Activated naive CD8-positive, alpha-beta T cell treated with anti-CD3 and anti-CD28 coated beads, Interleukin-2, amount 10 ng/mL, durations not matched to agents 7 days and 5 days (primary cell): ENCODE data around the gene BRD3. TPM values are rescaled to one million over a fixed set of nuclear protein-coding genes. Genes with fewer than 3 reads are reported as not detected.
"Not testable (repeated sequence)": the region's sequence is repeated elsewhere in the genome, so short reads cannot be mapped to it uniquely, and the experiment has no call there.

Experiments
- ATAC-seq: fragments of 150-1000 bp; cut with Tn5 transposase; one replicate; pipeline ENCODE4 v1.10.0; 2021; ENCODE audit warnings: low read depth, moderate library complexity
- POLR2A ChIA-PET: fragments of 350-600 bp; sonication (Branson Sonifier 250); formaldehyde crosslinking; loops from one replicate; lab custom pipeline; 2021; ENCODE audit warnings: antibody characterized with exemption; lab: Charles Lee
- DNase-seq: peaks from one replicate; pipeline ENCODE4 v3.0.0; 2021
- H3K27ac Mint-ChIP-seq: one replicate; pipeline ENCODE4 v1.8.0; 2022; ENCODE audit warnings: mild to moderate bottlenecking, mixed read lengths
- H3K27me3 Mint-ChIP-seq: one replicate; pipeline ENCODE4 v1.8.0; 2022; ENCODE audit warnings: mild to moderate bottlenecking, moderate library complexity, mixed read lengths
- H3K36me3 Mint-ChIP-seq: one replicate; pipeline ENCODE4 v1.8.0; 2021; ENCODE audit warnings: mild to moderate bottlenecking, mixed read lengths
- H3K4me1 Mint-ChIP-seq: one replicate; pipeline ENCODE4 v1.8.0; 2021; ENCODE audit warnings: mixed read lengths
- H3K4me3 Mint-ChIP-seq: one replicate; pipeline ENCODE4 v1.8.0; 2022; ENCODE audit warnings: mild to moderate bottlenecking, moderate library complexity, mixed read lengths
- H3K9me3 Mint-ChIP-seq: one replicate; pipeline ENCODE4 v1.8.0; 2021; ENCODE audit warnings: mixed read lengths
- total RNA-seq, 2 experiments: library from RNA; stranded (reverse); gene quantifications; one replicate each; pipeline ENCODE4 v1.2.3, GENCODE V29; 2021

The BRD3 gene
- 10 to 100 TPM; 50.7 to 54.1 TPM for total RNA-seq

DNA sequence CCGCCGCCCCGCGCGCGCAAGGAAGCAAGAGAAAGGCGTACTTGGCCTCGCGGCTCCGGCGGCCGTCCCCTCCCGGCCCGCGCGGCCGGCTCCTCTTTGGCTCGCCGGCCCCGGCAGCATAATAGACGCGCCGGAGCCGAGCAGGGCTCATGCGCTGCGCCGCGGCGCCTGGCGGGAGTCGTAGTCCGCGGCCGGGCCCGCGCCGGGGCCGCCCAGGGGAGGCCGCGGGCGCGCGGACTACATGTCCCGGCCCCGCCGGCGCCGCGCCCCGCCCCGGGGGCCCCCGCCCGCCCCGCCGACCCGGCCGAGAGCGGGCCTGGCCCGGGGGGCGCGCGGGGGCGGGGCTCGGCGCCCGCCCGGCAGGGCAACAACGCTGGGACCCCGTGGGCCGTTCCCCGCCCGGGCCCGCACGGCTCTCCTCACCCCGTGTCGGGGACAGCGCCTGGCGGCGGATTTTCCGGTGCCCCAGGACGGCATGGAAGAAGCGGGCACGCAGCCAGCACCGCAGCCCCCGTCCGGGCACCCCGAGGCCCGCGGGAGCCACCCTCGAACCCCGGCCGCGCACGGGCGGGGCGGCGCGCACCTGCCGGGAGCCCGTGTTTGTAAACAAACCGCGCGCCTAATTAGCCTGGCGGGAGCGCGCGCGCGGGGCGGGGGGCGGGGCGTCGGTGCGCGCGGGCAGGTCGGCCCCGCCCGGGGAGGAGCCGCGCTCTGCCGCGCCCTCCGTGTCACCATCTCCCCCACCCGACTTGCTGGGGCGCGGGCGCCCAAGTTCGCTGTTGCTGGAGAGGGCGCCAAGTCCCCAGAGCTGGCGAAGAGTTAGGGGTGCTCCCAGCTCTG, at the start of gene BRD3:
TSS of gene BRD3 (minus strand) at position 123 of the 840 bp plus-strand sequence. CDS start 14,549 bp downstream, outside the sequence.
- POLR2A ChIA-PET: interaction anchor here (0.6 to 1.6 kb wide), 5 partner anchors 42 to 95 kb away, joined by 3 to 9 read pairs (median 6); partner anchors contain the start of genes BRD3OS and WDR5
- H3K27me3 Mint-ChIP-seq: peaks cover 21% of the 10 kb centered on the region
- peak within 1 kb of the TSS; percentile 97 for H3K27ac Mint-ChIP-seq
- ATAC-seq: peak; percentile 86
- H3K36me3 Mint-ChIP-seq: no peaks in the 10 kb centered on the region
- DNase-seq: peak; percentile 91
- no peaks in the 10 kb centered on the region for H3K9me3 Mint-ChIP-seq
- H3K4me1 Mint-ChIP-seq: peaks cover 19% of the 10 kb centered on the region
- H3K4me3 Mint-ChIP-seq: peak within 1 kb of the TSS; percentile 95

DNA sequence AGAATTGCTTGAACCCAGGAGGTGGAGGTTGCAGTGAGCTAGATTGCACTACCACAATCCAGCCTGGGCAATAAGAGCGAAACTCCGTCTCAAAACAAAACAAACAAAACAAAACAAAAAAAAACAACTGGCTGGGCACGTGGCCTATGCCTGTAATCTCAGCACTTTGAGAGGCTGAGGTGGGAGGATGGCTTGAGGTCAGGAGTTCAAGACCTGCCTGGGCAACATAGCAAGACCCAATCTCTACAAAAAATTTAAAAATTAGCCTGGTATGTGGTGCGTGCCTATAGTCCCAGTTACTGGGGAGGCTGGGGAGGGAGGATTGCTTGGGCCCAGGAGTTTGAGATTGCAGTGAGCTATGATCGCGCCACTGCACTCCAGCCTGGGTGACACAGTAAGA, 44.7 kb upstream of the BRD3 start:
- H3K4me1 Mint-ChIP-seq: peaks cover 1% of the 10 kb centered on the region
- DNase-seq: no peak
- H3K27me3 Mint-ChIP-seq: peaks cover 6% of the 10 kb centered on the region
- ATAC-seq: no peak
- no peak overlapping the region for H3K4me3 Mint-ChIP-seq
- no peaks in the 10 kb centered on the region for H3K9me3 Mint-ChIP-seq
- H3K36me3 Mint-ChIP-seq: no peaks in the 10 kb centered on the region
- POLR2A ChIA-PET: interaction anchor here (0.5 kb wide), 1 partner anchor 52 kb away, joined by 3 read pairs; the partner anchor contains the start of gene RNU6ATAC
- H3K27ac Mint-ChIP-seq: no peak overlapping the region

DNA sequence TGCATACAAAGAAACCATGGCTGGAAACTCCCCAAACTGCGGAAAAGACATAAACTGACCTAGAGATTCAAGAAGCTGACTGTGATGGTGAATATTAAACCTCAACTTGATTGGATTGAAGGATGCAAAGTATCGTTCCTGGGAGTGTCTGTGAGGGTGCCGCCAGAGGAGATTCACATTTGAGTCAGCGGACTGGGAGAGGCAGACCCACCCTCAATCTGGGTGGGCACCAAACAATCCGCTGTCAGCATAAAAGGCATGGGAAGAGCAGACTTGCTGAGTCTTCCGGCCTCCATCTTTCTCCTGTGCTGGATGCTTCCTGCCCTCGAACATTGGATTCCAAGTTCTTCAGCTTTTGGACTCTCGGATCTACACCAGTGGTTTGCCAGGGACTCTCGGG, 43.2 kb upstream of the BRD3 start:
- Mint-ChIP-seq H3K9me3 (no peaks in the 10 kb centered on the region), H3K27me3 (peaks cover 6% of the 10 kb centered on the region), H3K4me1 (peaks cover 1% of the 10 kb centered on the region), H3K4me3 (no peak overlapping the region), H3K27ac (no peak overlapping the region), H3K36me3 (no peaks in the 10 kb centered on the region)
- POLR2A ChIA-PET: no interaction called here
- ATAC-seq (no peak), DNase-seq (no peak)

DNA sequence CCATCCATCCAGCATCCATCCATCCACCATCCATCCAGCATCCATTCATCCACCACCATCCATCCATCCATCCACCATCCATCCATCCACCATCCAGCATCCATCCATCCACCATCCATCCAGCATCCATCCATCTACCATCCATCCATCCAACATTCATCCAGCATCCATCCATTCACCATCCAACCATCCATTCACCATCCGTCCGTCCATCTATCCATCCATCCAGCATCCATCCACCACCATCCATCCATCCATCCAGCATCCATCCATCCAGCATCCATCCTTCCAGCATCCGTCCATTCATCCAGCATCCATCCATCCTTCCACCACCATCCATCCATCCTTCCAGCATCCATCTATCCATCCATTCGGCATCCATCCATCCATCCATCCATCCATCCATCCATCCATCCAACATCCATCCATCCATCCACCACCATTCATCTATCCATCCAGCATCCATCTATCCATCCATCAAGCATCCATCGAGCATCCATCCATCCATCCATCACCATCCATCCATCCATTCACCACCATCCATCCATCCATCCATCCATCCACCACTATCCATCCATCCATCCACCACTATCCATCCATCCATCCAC, 35.7 kb upstream of the BRD3 start:
- no peaks in the 10 kb centered on the region for H3K36me3 Mint-ChIP-seq
- POLR2A ChIA-PET: no interaction called here
- H3K27me3 Mint-ChIP-seq: peaks cover 11% of the 10 kb centered on the region
- DNase-seq (no peak), ATAC-seq (no peak)
- no peak overlapping the region for H3K27ac Mint-ChIP-seq
- peaks cover 3% of the 10 kb centered on the region for H3K4me1 Mint-ChIP-seq
- H3K9me3 Mint-ChIP-seq: peaks cover 2% of the 10 kb centered on the region
- no peak overlapping the region for H3K4me3 Mint-ChIP-seq

DNA sequence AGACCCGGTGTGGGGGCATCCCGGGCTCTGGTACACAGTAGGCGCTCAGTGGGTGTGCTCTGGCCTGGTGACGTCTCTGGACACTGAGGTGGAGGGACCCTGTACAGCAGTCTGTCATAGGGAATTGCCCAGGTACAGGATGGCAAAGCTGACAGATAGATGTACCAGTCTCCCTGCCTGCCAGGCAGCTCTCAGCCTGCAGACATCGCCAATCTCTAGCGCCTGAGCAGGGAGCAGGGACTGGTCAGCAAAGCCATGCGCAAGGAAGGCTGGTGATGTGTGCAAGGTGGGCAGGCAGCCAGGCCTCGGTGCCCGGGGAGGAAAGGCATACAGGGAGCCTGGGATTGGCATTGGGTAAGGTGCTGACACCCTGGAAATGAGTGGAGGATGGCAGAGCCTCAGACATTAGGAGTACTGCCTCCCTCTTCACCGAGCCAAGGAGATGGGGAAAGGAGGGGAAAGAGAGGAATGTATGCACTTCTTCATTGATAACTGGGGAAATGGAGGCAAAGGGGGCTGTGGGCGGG, 33.9 kb upstream of the BRD3 start:
- H3K4me1 Mint-ChIP-seq: peaks cover 3% of the 10 kb centered on the region
- POLR2A ChIA-PET: no interaction called here
- DNase-seq (no peak), ATAC-seq (no peak)
- no peaks in the 10 kb centered on the region for H3K36me3 Mint-ChIP-seq
- H3K4me3 Mint-ChIP-seq: no peak overlapping the region
- peaks cover 2% of the 10 kb centered on the region for H3K9me3 Mint-ChIP-seq
- H3K27me3 Mint-ChIP-seq: peaks cover 8% of the 10 kb centered on the region
- H3K27ac Mint-ChIP-seq: no peak overlapping the region

DNA sequence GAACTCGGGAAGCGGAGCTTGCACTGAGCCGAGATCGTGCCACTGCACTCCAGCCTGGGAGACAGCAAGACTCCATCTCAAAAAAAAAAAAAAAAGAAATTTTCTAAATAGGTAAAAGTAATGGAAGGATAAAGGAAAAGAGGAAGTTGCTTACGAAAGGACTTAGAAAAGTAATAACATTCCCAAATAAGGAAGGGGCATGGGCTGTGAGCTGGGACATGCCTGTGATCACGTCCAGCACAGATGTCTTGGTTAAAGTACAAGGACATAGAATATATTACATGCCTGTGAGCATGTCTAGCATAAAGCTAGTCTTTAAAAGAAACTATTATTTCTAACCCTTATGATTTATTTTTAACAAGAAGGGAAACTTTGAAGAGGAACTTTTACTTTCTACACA, 33.3 kb upstream of the BRD3 start:
- H3K27ac Mint-ChIP-seq, ATAC-seq, DNase-seq, H3K4me3 Mint-ChIP-seq, H3K4me1 Mint-ChIP-seq, POLR2A ChIA-PET, H3K36me3 Mint-ChIP-seq, H3K9me3 Mint-ChIP-seq, H3K27me3 Mint-ChIP-seq: not testable (repeated sequence)

DNA sequence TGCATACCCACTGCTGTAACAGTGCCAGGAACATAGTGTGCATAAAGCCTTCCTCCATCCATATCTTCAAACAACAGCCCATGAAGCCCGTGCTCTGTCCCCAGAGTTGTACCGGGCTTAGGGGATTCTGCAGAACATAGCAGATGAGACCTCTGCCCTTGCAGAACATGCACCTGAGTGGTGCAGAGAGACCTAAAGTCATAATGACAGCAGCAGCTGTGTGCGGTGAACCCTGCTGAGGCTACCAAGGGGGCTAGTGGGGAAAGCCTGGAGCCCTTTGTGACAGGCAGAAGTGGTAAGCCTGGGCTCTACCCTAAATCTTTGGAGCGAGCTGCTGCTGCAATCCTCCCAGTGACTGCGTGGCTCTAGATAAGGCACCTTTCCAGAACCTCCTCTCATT, 32.2 kb upstream of the BRD3 start:
- H3K4me1 Mint-ChIP-seq: peaks cover 3% of the 10 kb centered on the region
- DNase-seq (no peak), ATAC-seq (no peak)
- peaks cover 2% of the 10 kb centered on the region for H3K9me3 Mint-ChIP-seq
- H3K4me3 Mint-ChIP-seq: no peak overlapping the region
- peaks cover 7% of the 10 kb centered on the region for H3K27me3 Mint-ChIP-seq
- POLR2A ChIA-PET: no interaction called here
- no peaks in the 10 kb centered on the region for H3K36me3 Mint-ChIP-seq
- H3K27ac Mint-ChIP-seq: no peak overlapping the region

DNA sequence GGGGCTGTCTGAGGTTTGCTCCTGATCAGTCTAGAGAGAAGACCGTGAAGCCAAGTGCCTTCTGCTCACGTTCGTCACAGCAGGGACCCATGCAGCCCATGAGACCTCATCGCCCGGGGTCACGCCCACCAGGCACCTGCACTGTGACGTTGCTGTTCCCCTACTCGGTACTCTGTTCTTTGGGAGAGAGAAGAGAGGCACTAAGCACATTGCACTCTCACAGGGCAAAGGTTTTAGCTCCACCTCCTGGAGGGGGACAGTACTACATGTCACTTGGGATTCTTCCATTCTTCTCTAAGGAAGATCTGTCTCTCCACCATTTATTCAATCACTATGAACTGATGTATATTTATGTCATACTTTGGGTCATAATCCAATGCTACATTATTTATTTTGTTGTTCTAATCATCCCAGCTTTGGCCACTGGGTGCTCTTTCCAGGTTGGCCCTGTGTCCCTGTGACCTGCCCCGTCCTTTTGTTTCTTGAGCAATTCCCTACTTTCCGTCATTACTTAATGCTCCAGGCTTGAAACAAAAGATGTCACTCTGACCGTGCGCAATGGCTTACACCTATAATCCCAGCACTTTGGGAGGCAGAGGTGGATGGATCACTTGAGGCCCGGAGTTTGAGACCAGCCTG, 31.4 kb upstream of the BRD3 start:
- Mint-ChIP-seq H3K4me3 (no peak overlapping the region), H3K4me1 (peaks cover 3% of the 10 kb centered on the region), H3K27me3 (peaks cover 6% of the 10 kb centered on the region), H3K27ac (no peak overlapping the region), H3K36me3 (no peaks in the 10 kb centered on the region), H3K9me3 (peaks cover 2% of the 10 kb centered on the region)
- DNase-seq: peak; percentile 44
- POLR2A ChIA-PET: no interaction called here
- peak; percentile 88 for ATAC-seq

DNA sequence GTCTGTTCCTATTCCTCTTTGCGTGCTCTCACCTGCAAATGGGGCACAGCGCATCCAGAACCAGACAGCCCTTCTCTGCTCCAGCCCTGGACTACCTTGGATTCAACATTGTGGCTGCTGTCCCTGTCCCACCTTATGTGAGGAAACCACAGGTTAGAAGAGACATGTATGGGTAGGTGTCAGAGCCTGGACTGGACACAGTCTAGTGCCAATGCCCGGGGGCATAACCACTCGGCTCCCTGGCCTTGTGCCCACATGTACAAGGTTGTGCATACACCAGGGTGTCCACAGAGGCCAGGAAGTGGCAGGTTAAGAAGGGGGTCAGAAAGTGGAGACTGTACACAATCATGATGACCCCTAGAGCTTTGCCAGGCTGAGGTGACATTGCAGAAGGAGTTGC, 22.1 kb upstream of the BRD3 start:
- POLR2A ChIA-PET: no interaction called here
- H3K4me3 Mint-ChIP-seq: no peak overlapping the region
- no peak overlapping the region for H3K27ac Mint-ChIP-seq
- H3K9me3 Mint-ChIP-seq: peaks cover 2% of the 10 kb centered on the region
- no peak for DNase-seq
- no peaks in the 10 kb centered on the region for H3K4me1 Mint-ChIP-seq
- ATAC-seq: no peak
- H3K27me3 Mint-ChIP-seq: peaks cover 20% of the 10 kb centered on the region
- no peaks in the 10 kb centered on the region for H3K36me3 Mint-ChIP-seq

DNA sequence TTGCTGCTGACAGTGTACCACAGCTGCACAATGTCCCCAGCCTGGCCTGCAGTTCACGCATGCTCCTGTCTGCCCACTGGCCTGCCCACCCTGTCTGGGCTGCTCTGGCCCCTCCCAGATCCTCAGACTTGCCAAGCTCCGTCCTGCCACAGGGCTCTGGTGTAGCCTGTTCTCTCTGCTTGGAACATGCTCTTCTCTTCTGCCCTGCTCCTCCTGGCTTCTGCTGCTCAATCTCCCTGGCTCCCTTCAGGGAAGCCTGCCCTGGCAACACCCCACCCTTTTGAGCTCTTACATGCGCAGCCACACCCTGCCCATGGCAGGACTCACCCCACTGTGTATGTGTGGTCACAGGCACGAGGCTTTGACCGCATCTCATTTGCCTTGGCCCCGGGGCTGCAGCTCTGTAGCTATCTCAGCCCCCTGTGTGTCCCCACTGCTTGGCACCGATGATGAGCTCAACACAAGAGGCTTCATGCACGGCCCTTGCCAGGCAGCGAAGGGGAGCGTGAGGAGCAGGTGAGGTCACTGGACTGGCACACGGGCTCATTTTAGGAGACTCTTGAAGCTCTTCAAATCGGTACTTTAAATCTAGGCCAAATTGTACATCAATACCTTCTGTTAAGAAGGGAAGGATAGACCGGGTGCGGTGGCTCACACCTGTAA, 20.4 kb upstream of the BRD3 start:
- Mint-ChIP-seq H3K4me1 (no peaks in the 10 kb centered on the region), H3K27me3 (peaks cover 20% of the 10 kb centered on the region), H3K4me3 (no peak overlapping the region)

DNA sequence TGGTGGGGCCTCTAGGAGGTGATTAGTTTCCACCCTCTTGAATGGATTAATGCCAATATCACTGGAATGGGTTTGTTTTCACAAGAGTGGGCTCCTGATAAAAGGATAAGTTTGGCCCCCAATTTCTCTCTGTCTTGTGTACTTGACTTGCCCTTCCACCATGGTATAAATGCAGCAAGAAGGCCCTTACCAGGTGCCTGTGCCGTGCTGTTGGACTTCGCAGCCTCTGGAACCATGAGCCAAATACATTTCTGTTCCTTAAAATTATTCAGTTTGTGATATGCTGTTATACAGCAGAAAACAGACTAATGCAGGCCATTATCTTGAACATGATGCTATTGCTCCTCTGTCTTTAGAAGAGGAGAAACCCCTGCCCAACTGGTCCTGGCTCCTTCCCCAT, 17.8 kb upstream of the BRD3 start:
- Mint-ChIP-seq H3K4me3 (no peak overlapping the region), H3K27ac (no peak overlapping the region), H3K9me3 (peaks cover 2% of the 10 kb centered on the region), H3K27me3 (peaks cover 8% of the 10 kb centered on the region), H3K36me3 (no peaks in the 10 kb centered on the region), H3K4me1 (no peaks in the 10 kb centered on the region)
- DNase-seq (no peak), ATAC-seq (no peak)
- POLR2A ChIA-PET: no interaction called here

More for the DNA sequence above, 20.4 kb upstream of the BRD3 start:
- POLR2A ChIA-PET: no interaction called here
- Mint-ChIP-seq H3K9me3 (peaks cover 2% of the 10 kb centered on the region), H3K36me3 (no peaks in the 10 kb centered on the region), H3K27ac (no peak overlapping the region)
- DNase-seq: no peak
- ATAC-seq: no peak

DNA sequence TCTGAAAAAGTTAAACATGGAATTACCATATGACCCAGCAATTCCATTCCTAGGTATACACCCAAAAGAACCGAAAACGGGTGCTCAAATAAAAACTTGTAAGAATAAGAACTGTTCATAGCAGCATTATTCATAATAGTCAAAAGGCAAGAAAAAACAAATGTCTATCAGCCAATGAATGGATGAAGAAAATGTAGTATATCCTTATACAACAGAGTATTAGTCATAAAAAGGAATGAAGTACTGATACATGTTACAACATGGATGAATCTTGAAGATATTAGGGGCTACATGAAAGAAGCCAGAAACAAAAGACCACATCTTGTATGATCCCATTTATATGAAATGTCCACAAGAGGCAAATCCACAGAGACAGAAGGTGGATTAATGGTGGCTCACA, 15.6 kb upstream of the BRD3 start:
- H3K27me3 Mint-ChIP-seq: peaks cover 13% of the 10 kb centered on the region

DNA sequence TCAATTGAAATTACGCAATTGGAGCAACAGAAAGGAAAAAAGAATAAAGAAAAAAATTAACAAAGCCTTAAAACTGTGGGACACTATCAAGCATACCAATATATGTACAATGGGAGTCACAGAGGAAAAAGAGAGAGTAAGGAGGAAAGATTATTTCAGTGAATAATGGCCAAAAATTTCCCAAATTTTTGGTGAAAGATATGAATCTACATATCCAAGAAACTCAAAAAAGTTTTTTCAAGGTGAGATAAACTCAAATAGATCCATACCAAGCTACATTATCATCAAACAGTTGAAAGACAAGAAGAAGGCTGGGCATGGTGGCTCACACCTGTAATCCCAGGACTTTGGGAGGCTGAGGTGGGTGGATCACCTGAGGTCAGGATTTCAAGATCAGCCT, 8.8 kb upstream of the BRD3 start:
- no peaks in the 10 kb centered on the region for H3K36me3 Mint-ChIP-seq
- H3K4me1 Mint-ChIP-seq: no peaks in the 10 kb centered on the region
- H3K27me3 Mint-ChIP-seq: peaks cover 7% of the 10 kb centered on the region
- POLR2A ChIA-PET: no interaction called here
- DNase-seq: no peak
- ATAC-seq: no peak
- H3K27ac Mint-ChIP-seq: no peak overlapping the region
- H3K4me3 Mint-ChIP-seq: no peak overlapping the region
- H3K9me3 Mint-ChIP-seq: peaks cover 8% of the 10 kb centered on the region

More for the DNA sequence above, 15.6 kb upstream of the BRD3 start:
- ATAC-seq: no peak
- POLR2A ChIA-PET: interaction anchor here (0.6 kb wide), 1 partner anchor 32 kb away, joined by 3 read pairs; no protein-coding TSS in a partner anchor
- Mint-ChIP-seq H3K9me3 (peaks cover 2% of the 10 kb centered on the region), H3K27ac (no peak overlapping the region), H3K4me1 (no peaks in the 10 kb centered on the region), H3K4me3 (no peak overlapping the region), H3K36me3 (no peaks in the 10 kb centered on the region)
- DNase-seq: no peak
